Ramos (cell line): ENCODE results near the gene TMEM134.

Source experiments
- in situ Hi-C: fragments of 300-500 bp; cut with MboI; formaldehyde crosslinking; loops from one replicate; pipeline ENCODE4 v1.14.3; 2022; ENCODE audit warnings: low sequenced_read_pairs; ENCODE audit not compliant: unreplicated experiment

Gene TMEM134

DNA sequence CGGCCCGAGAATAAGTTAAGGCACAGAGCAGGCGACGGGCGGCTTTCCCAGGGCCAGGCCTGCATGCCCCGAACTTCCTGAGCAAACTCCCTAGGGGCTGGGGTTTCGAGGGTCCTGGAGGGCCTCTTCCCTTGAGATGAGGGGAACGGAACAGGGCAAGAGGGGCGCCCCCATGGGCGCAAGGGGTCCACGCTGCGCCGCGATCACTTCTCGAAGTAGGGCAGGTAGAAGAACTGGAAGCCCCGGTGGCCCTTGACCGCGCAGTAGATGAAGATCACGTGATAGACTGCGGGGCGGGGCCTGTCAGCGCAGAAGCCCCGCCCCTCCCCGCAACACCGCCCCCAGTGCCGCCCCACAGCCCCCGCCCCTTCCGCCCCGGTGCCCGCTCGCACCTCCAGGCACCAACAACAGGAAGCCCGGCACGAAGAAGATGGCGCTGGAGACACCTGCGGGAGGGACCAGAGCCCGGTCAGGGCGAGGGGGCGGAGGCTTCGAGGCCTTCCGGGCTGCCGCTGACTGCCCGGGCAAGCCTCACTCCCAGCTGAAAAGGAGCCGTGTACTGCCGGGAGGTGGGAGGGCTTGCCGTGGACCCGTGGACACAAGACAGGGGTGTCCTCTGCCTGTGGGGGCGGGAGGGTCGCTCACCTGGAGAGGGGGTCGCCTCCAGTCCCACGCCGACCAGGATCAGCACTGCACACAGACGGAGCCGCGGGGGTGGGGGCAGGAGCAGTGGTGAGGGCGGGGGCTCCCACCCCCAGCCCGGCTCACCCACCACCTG, 4.5 kb downstream of the TMEM134 start:
- in situ Hi-C loops: loop anchor here (10.0 kb wide), 1 partner anchor 60 kb away; the partner anchor contains the start of genes PPP1CA and TBC1D10C

DNA sequence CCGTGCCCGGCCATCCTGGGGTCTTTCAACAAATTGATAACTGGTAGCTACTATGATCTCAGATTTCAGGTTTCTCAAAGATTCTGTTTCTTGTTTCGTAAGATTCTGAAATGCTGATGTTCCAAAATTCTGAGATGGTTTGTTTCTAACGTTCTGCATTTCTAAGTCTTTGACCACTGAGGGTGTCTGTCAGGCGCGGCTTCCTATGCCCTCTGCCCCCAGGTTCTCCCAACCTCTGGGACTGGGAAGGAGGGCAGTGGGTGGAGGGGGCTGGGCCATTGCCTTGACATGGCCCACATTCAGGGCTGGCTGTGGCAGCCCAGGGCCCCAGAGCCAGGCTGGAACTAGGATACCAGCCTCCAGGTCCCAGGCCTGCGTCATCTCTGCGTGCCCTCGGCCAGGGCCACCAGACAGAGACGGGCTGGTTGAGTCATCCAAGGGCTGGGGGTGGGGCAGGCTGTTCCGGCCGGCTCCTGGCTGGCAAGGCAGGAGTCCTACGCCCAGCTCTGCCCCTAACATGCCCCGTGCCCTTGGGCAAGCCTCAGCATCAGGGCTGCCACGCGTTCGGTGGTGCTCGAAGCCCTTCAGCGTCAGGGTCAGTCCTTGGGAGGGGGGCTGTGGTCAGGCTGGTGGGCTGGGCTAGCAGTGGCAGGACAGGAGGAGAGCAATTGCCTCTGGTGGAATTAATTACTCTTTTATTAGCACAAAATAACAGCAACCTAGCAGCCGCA, 5.2 kb downstream of the TMEM134 start:
- in situ Hi-C loops: loop anchor here (10.0 kb wide), 1 partner anchor 59 kb away; the partner anchor contains the start of genes PPP1CA and TBC1D10C

DNA sequence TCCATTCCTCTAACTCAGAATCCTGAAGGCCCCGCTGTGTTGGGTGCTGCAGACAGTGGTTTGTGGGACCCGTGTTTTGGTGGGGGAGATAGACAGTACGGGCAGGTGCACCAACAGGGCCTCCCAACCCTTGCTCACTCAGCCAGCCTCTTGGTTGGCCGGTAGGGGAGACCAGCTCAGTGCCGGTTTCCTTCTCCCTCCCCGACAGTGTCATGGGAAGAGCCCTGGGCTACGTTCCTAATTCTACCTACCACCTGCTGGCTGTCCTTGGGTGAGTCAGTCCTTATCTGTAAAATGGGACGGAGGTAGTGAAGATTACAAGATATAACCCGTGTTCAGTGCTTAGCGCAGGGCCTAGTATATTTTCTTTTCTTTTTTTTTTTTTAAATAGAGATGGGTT, 5.9 kb downstream of the TMEM134 start:
- in situ Hi-C loops: loop anchor here (10.0 kb wide), 1 partner anchor 58 kb away; the partner anchor contains the start of genes PPP1CA and TBC1D10C

DNA sequence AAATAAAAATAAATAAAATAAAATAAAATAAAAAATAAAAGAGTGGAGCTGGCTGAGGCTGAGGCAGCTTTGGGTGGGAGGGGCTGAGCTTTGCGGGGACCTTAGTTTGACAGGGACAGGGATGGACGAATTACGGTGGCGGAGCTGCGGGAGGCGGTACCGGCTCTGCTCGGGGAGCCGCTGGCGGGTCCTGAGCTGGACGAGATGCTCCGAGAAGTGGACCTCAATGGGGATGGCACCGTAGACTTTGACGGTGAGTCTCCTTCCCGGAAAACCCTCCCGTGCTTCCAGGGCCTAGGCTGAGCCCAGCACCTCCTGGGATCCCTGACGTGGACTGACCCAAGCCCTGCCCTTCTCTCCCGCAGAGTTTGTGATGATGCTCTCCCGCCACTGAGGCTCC, 10.8 kb downstream of the TMEM134 start:
- in situ Hi-C loops: no loop called here

DNA sequence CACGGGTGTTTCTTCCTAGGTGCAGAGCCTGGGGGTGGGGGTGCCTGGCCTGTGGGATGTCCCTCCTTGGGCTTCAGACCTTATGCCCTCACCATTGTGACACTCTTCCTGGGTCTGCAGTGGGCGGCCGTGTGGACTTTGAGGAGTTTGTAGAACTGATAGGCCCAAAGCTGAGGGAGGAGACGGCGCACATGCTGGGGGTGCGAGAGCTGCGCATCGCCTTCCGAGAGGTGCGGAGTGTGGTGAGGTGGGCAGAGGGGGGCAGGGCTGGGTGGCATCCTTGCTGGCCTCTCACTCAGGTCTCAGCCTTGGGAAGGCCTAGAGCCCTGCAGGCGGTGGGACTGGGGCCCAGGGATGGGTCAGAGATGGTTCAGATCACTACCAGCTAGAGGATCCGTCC, 11.6 kb downstream of the TMEM134 start:
- in situ Hi-C loops: no loop called here

DNA sequence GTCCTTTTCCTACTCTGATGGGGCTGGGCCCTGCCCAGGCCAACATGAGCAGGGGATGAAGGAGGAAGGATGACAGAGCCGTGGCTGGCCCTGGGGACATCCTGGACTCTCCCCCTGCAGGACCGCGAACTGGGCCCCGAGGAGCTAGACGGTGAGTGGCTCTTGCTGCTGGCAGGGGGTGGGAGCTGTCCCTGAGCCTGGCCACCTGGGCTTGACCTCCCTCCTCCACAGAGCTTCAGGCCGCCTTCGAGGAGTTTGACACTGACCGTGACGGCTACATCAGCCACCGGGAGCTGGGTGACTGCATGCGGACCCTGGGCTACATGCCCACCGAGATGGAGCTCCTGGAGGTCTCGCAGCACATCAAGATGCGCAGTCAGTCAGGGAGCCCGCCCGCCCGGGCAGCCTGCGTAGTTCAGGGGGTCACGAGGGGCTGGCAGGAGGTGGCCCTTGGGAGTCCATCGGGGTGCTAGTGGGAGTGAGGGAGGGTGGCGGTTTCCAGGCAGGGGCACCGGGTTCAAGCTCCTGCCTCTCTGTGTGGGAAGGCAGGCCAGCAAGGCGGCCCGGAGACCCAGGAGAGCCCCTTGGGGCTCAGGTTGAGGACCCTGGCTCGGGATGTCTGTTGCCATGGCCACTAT, 12.9 kb downstream of the TMEM134 start:
- in situ Hi-C loops: no loop called here

DNA sequence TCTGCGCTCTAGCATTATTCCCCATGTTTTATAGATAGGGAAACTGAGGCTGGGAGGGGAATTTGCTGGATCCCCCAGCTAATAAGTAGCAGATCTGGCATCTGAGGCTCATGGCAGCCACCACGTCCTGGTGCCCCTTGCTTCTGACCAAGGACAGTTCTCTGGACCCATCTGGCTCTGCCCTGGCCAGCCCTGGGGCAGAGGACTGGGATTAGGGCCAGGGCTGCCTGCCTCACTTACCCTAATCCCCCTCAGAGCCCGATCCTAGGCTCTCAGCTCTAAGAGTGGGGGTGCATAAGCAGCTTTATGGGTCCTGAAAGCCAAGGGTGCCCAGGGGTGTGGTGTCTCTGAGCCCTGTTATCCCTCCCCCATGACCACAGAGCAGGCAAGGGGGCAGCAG, 14.0 kb downstream of the TMEM134 start, which contains the start of gene CABP4:
CABP4 (plus strand) TSS at position 301 of the 400 bp plus-strand sequence; CDS start at position 371, 70 bp downstream.
- in situ Hi-C loops: no loop called here

DNA sequence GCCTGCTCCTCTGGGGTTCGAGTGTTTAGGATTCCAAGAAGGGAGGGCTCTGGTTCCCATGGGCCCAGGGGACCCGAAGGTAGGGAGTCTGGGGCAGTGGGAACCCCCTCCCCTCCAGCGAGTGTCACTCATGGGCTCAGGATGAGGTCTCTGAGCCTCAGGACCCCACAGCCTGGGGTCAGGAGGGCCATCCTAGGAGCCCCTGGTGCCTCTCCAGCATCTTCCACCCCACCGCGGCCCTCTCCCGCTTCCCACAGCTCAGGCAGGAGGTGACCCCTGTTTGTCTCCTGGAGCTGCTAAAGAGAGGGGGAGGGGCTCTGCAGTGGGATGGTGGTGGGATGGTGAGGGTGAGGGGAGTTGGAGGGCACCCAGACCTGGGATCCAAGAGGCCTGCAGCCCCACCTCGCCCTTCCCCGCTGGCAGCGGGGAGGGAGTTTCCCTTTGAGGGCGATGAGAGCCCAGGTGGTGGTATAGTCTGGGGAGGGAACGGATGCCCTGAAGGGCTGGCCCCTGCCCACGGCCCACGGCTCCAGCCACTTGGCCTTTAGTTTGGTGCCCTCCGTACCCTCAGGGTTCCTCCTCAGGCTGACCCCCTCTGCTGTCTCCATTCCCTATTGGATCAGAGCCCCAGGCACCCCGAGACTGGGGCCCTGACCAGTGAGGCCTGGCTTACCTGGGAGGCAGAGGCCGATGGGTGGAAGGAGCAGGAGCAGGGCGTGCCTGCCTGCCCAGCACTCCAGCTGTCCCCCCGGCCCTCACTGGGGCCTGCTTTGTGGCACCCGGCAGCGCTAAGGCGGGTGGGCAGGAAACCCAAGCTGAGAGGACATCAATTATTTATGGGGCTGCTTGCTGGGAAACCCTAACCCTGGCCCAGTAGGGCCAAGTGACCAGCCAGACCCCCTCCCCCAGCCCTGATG, 15.0 kb downstream of the TMEM134 start:
- in situ Hi-C loops: no loop called here

DNA sequence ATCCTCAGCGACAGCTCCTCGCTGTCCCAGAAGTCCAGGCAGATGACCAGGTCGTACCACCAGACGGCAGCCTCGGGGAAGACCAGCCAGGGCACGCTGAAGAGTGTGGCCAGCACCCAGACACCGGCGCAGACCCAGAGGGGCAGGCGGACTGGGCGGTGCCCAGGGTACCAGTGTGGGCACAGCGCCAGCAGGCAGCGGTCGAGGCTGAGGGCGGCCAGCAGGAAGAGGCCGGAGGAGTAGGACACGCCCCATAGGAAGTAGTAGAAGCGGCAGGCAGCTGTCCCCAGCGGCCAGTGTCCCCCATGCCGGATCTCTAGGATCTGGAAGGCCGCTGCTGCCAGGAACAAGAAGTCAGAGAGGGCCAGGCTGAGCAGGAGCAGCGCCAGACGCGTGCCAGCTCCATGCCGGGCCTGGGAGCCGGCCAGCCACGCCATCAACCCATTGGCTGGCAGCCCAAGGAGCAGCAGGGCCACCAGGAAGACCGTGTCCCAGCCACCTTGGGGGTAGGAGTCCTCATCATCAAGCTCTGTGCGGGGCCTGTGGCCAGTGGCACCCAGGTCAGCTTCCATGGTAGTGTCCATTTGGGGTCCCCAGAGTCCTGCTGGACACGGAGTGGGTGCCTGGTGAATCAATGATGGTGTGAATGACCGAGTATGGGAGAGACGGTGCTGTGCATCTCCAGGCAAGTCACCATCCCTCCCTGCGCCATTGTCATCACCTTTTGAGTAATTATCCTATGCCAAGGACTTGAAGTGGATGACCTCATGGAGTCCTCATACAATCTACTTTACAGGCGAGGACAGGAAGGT, 16.7 kb downstream of the TMEM134 start, which contains the start of gene GPR152:
GPR152 (minus strand) TSS at position 589 of the 812 bp plus-strand sequence; CDS start at position 584, 5 bp downstream.
- in situ Hi-C loops: no loop called here

DNA sequence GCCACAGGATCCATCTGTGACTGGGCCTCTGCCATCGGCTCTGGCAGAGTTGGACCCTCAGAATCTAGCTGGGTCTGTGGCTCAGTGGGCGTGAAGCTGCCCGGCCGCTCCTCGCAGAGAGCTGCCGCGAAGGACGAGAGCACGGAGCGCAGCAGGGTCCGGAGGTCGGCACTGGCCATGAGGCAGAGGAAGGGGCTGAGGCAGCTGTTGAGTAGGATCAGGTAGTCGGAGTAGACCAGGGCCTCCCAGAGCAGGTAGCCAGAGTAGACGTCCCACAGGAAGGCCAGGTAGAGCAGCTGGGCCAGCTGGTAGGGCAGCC, 17.4 kb downstream of the TMEM134 start:
- in situ Hi-C loops: no loop called here

DNA sequence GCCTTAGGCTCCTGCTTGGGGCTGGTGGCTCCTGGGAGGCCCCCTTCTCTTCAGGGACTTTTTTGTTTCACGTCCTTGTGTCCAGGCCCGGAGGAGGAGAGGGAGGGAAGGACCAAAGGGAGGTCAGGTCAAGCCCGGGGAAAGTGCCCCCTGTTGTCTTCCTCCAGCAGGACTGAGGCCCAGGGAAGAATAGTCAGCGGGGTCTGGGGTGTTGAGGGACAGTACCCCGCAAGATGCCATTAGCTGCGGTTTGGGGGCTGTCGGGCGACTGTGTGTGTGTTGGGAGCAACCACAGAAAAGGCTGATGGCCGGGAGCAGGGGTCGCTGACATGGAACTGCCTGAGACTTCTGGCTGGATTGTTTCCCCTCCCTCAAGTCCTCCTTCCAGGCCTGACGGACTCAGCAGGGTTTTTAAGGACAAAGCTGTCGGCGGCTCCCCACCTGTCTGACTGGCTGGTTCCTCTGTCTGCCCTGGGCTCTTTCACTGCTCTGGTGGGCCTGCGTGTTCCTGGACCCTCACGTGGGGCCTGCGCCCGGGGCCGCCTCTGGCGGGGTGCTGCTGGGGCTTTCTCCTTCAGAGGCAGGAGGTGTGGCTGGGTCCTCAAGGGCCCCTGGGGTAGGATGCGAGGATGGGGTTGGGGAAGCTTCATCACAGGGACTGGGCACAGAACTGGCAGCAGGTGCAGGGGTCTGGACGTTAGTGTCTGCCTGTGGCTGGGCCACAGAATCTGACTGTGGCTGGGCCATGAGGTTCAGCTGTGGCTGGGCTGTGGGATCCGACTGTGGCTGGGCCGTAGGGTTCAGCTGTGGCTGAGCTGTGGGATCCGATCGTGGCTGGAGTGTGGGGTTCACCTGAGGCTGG, 18.0 kb downstream of the TMEM134 start:
- in situ Hi-C loops: no loop called here

DNA sequence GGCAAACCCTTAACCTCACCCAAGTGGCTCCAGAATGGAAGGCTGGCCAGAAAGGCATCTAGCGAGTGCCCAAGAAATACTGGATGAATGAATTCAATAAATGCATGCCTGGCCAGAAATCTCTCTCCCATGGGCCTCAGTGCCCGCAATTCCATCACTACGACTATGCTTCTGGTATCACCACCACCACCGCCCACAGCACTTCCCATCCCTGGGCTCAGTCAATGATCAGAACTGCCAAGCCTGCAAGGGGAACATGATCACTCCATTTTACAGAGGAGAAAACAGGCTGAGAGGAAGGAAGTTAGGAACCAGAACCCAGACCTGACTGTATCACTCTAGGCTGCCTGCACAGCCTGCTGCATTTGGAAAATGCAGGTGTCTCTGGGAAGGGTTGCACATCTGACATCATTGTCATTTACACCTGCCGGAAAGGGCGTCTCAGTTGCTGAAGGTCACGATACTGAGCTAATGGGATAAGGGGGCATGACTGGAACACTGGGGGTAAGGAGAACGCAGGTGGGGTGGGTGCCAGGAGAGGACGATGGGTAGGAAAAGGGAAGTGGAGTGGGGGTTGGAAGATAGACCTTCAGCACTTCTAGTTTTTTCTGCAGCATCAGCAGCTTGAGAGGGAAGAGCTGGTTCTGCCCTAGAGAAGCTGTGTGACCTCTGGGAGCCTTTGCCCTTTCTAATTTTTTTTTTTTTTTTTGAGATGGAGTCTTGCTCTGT, 19.8 kb downstream of the TMEM134 start:
- in situ Hi-C loops: no loop called here

DNA sequence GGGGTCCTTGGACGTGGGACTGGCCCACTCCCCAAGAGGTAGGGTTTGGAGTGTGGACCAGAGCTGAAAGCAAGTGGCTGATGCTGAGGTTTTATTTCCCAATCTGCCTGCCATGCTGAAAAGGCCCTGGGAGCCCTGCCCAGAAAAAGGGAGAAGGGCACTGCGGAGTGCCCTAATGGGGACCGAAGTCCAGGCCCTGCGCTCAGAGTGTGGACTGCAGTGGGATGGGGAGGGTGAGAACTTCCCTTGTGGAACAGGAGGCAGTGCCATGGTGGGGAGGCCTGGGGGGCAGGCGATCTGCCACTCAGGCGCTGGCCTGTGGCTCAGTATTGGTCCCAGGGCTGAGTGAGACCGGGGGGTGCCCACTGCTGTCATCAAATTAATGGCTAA, 20.8 kb downstream of the TMEM134 start:
- in situ Hi-C loops: no loop called here

DNA sequence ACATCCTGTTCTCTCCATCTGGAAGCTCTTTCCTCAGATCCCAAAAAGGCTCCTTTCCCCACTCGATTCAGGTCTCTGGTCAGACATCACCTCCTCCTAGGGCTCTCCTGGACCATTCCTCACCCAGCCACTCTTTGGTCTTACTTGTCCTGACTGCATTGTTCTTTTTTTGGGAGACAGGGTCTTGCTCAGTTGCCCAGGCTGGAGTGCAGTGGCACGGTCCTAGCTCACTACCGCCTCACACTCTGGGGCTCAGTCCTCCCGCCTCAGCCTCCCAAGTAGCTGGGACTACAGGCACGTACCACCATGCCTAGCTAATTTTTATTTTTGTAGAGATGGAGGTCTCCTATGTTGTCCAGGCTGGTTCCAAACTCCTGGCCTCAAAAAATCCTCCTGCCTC, 23.5 kb downstream of the TMEM134 start:
- in situ Hi-C loops: no loop called here

DNA sequence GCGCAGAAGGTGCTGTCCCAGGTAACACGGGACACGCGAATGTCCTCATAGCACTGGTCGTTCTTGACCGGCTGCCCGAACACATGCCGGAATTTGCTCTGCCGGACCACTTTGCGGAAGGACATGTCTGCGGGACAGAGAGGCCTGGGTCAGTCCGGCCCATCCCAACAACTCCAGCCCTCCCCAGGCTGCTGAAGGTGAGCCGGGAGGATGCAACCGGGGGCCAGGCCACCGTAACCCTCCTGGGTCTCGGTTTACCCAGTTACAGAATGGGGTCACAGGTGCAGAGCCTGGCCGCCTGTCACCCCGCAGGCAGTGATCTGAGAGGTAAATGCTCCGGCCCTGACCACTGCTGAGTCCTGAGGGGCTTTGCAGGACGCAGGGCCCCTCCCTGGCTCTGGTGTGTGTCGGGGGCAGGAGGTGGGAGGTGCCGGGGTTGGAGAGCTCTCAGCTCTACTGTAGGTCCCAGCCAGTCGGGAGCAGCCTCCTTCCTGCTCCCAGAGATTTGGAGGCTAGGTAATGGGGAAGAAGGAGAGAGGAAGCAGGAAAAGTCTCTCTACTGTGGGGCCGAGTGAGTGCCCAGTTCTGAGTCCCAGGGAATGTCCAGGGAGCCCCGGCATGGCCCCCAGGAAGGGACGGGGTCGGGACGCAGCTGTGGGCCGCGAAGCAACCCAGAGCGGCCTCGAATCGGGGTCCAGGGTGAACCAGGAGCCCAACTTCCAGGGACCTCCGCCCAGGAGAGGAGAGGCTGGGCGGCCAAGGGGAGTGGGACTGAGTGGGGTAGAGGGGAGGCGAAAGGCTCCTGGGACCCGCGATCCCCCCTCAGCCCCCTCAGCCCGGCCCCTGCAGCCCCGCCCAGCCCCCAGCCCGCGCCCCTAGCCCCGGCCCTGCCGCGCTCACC, 26.3 kb downstream of the TMEM134 start:
- in situ Hi-C loops: no loop called here

DNA sequence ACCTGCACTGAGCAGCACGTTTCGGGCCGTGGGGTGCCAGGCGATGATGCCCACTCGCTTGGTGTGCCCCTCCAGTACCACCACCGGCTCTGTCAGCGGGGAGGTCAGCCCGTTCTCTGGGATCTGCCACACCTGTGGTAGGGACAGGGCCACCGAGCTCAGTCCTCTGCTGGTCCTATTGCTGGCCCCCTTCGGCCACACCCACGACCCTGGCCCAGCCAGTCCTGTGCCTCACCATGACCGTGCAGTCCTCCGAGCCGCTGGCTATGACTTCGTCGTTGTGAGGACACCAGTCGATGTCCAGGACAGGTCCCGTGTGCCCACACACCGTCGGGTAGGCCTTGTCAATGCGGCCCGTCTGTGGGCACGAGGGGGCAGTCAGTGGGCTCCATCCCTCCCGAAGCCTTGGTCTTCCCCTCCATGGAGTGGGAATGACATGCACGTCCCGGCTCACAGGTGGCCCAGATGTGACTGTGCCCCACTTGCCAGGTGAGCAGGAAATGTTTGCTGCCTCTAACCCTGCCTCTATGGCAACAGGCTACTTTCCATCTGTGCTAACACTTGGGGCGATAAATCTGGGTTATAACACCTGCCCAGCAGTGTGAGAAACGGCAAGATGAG, 27.2 kb downstream of the TMEM134 start:
- in situ Hi-C loops: no loop called here
